Coronary artery (tissue), 2 donors: ENCODE results near the gene ZNF530.

ENCODE experiments used
- DNase-seq: peaks from one replicate; pipeline ENCODE4 v3.0.0-alpha.2; 2017; ENCODE audit warnings: low spot score
- H3K27ac ChIP-seq, 2 donors: fragments of 200-600 bp; sonication (generic); one replicate each; pipeline ENCODE4 v1.5.1; 2016 to 2019
- H3K4me3 ChIP-seq: fragments of 200-600 bp; sonication (generic); 2 replicates; pipeline ENCODE4 v1.5.1; 2016; ENCODE audit warnings: mild to moderate bottlenecking, moderate library complexity
- TF ChIP-seq, protein P1 (sequence below): fragments of 200-600 bp; sonication (generic); IDR thresholded peaks from one replicate; pipeline ENCODE4 v1.5.1; 2019; ENCODE audit warnings: antibody characterized with exemption

ZNF530 gene

DNA sequence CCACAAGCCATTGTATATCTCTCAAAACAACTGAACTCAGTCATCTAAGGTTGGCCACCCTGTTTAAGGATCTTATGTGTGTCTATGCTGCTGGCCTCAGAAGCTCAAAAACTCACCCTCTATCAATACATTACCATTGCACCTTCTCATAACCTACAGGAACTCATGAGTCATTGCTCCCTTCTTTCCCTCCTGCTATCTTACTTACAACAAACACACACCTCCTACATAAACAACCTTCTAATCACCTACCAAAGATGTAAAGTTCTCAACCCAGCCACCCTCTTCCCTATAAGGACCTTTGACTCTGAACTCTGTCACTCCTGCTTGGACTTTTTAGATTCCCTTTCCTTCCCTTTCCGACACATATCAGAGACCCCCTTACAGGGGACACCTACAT, 55.8 kb downstream of the ZNF530 start:
- no peak for DNase-seq
- TF ChIP-seq, protein P1, sequence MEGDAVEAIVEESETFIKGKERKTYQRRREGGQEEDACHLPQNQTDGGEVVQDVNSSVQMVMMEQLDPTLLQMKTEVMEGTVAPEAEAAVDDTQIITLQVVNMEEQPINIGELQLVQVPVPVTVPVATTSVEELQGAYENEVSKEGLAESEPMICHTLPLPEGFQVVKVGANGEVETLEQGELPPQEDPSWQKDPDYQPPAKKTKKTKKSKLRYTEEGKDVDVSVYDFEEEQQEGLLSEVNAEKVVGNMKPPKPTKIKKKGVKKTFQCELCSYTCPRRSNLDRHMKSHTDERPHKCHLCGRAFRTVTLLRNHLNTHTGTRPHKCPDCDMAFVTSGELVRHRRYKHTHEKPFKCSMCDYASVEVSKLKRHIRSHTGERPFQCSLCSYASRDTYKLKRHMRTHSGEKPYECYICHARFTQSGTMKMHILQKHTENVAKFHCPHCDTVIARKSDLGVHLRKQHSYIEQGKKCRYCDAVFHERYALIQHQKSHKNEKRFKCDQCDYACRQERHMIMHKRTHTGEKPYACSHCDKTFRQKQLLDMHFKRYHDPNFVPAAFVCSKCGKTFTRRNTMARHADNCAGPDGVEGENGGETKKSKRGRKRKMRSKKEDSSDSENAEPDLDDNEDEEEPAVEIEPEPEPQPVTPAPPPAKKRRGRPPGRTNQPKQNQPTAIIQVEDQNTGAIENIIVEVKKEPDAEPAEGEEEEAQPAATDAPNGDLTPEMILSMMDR = no peak
- Histone ChIP-seq H3K4me3 (no peak overlapping the region), H3K27ac (no peak overlapping the region)

DNA sequence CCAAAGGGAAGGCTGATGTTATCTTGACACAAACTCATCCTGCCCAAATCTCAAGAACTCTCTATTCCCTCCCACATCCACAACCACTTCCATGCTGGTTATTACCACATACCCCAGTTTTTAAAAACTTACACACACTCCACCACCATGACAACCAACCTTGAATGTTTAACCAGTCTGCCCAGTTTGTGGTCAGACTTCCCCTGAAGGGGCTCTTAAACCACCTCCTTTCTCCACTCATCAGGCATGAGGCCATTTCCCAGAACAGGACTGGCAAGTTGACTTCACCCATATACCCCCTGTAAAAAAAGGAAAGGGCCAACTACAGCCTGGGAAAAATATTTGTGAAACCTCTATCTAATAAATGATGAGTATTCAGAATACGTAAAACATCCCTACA, 56.7 kb downstream of the ZNF530 start:
- no peak for DNase-seq
- TF ChIP-seq, protein P1 = no peak
- H3K27ac ChIP-seq = no peak overlapping the region
- no peak overlapping the region for H3K4me3 ChIP-seq
